SH-SY5Y (cell line): ENCODE results near the gene RABL6.

Experiments
- GATA2 ChIP-seq: IDR thresholded peaks from 2 replicates; pipeline ENCODE4 v1.6.1; 2011; ENCODE audit warnings: mild to moderate bottlenecking, low read depth, low read length
- GATA3 ChIP-seq: IDR thresholded peaks from 2 replicates; pipeline ENCODE4 v1.6.1; 2011; ENCODE audit warnings: low read depth, mild to moderate bottlenecking, low read length, moderate library complexity

GRCh38 chr9:136793086-136793946, 14.4 kb upstream of the RABL6 start:
- no peak for TF ChIP-seq GATA2
- no peak for TF ChIP-seq GATA3
